HG03460 (cell line): ENCODE results near the gene PPP2R2D.

Source experiments
- ATAC-seq: cut with Tn5 transposase; IDR thresholded peaks from one replicate; pipeline ENCODE4 v1.9.1; 2021; ENCODE audit not compliant: unreplicated experiment

Gene PPP2R2D

DNA sequence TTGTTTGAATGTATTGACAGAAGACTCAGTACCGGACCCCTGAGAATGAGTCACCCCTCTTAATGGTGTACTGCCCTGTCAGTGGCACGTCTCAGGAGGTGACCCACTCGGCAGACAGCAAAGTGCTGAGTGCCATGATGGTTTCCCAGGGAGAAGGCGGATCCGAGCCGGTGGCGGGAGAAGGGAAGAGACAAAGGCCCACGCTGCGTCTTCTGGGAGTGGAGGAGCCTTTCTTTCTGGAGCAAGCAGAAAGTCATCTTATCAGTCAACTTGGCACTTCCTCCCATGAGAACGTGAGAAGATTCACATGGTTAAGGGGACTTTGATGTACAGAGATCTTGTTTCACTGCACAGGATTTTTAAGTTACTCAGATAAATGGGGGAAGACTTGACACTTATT, 14.6 kb upstream of the PPP2R2D start:
- ATAC-seq, result no peak

DNA sequence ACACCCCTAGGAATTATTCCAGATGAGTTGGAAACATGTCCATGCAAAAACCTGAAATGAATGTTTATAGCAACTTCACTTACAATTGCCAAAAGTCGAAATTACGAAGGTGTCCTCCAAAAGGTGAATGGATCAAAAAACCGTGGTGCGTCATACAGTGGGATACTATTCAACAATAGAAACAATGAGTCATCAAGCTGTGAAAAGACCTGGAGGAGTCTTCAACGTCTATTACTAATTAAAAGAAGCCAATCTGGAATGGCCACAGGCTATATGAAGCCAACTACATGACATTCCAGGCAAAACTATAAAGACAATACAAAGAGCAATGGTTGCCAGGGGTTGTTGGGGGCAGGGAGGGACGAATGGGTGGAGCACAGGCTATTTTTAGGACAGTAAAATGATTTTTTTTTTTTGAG, 12.6 kb upstream of the PPP2R2D start:
- ATAC-seq, result no peak

GRCh38 chr10:131889755-131890154, 11.1 kb upstream of the PPP2R2D start:
- no peak for ATAC-seq

DNA sequence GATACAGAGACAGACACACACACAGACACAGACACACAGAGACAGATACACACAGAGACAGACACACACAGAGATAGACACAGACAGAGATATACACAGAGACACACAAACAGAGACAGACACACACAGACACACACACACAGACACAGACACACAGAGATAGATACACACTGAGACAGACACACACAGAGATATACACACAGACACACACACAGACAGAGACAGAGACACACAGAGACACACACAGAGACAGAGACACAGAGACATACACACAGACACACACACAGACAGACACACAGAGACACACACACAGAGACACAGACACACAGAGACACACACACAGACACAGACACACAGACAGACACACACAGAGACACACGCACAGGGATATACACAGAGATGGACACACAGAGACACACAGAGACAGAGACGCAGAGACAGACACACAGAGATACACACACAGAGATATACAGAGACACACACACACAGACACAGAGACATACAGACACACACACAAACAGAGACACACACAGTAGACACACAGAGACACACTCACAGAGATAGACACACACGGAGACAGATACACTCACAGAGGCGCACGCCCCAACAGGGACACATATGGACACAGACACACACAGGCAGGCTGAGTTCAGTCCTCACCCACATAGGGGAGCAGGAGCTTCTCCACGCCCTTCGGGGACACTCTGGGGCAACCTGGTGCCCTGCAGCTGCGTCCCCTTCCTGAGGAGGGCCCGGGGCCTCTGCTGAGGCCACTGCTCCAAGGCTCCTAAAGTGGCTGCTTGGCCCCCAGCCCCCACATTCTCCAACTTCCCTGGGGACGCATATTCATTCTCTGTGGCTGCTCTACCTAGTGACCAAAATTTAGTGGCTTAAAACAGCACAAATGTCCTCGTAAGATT, 10.3 kb upstream of the PPP2R2D start:
- ATAC-seq, result no peak

GRCh38 chr10:131891196-131891928, 9.4 kb upstream of the PPP2R2D start:
- no peak for ATAC-seq

GRCh38 chr10:131891929-131892805, 8.6 kb upstream of the PPP2R2D start:
- no peak for ATAC-seq

DNA sequence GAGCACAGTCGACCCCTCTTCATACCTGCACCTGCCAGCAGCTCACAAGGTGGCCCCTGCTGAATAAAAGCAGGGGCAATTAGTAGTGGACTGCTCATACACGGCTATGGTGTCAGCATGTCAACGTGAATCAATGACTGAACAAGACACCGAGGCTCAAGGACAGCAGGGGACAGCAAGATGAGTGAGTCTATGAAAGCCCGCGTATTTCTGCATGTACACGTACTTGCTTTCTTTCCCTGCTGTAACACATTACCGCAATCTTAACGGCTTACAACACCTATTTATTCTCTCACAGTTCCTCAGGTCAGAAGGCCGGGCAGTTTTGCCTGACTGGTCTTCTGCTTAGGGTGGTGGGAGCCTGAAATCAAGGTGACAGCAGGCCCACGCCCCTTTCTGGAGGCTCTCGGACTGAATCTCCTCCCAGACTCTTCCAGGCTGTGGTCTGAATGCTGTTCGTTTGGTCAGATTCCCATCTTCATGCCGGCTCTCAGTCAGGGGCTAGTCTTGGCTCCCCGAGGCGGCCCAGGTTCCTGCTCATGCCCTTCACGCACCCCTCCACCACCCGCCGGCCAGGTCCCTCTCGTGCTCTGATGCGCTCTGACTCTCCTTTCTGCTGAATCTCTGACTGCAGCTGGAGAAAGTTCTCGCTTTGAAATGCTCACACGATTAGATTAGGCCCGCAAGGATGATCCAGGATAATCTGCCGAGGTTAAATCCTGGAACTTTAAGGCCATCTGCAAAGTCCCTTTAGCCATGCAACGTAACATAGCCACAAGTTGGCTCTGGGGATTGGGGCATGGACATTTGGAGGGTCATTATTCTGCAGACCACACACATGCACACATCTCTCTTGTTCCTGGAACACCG, 7.8 kb upstream of the PPP2R2D start:
- no peak for ATAC-seq

GRCh38 chr10:131895116-131895515, 5.7 kb upstream of the PPP2R2D start:
- no peak for ATAC-seq

- ATAC-seq, result no peak
Measured at GRCh38 chr10:131896403-131896802, 4.4 kb upstream of the PPP2R2D start.

- no peak for ATAC-seq
Measured at GRCh38 chr10:131897297-131897899, 3.4 kb upstream of the PPP2R2D start.

DNA sequence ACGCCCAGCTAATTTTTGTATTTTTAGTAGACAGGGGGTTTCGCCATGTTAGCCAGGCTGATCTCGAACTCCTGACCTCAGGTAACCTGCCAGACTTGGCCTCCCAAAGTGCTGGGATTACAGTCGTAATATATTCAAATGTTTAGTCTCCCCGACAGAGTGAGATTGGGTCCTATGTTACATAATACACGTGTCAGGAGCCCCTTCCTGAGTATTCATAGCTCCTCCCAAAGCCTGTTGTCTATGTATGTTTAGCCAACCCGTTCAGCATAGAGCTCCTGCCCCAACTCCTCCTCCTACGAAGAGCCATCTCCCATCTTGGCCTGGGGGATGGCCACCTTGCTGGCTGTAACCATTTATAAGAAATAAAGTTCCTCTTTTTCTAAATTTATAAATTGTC, 2.7 kb upstream of the PPP2R2D start:
- no peak for ATAC-seq

GRCh38 chr10:131898713-131899112, 2.1 kb upstream of the PPP2R2D start:
- no peak for ATAC-seq

DNA sequence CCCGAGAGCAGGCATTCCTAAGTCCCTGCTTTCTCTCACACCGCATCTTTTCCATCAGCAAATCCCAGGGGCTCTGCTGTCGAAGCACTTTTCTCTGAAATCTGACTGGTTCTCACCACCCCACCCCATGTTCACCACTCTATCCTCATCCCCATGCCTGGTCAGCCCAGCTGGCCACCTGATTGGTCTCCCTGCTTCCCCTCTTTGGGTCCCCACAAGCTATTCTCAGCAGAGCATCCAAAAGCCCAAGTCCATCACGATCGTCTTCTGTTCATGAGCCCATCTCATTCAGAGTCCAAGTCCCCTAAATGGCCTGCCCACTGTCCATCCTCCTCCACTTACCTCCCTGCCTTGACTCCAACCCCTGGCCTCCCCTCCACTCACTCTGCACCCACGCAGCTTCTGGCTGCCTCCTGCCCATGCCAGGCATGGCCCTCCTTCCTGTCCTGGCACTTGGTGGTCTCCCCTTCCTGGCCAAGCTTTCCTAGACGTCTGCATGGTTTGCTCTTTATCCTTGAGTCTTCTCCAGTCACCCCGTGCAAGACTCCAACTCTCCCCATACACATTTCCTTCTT, 1.6 kb upstream of the PPP2R2D start:
- ATAC-seq, result no peak

- no peak for ATAC-seq
Measured at GRCh38 chr10:131899695-131900349, 986 bp upstream of the PPP2R2D start.

- peak; percentile 24 for ATAC-seq
Measured at GRCh38 chr10:131901181-131901829, 497 bp downstream of the PPP2R2D start.

GRCh38 chr10:131902211-131902610, 1.4 kb downstream of the PPP2R2D start:
- no peak for ATAC-seq

GRCh38 chr10:131902691-131903090, 1.9 kb downstream of the PPP2R2D start:
- ATAC-seq, result no peak

DNA sequence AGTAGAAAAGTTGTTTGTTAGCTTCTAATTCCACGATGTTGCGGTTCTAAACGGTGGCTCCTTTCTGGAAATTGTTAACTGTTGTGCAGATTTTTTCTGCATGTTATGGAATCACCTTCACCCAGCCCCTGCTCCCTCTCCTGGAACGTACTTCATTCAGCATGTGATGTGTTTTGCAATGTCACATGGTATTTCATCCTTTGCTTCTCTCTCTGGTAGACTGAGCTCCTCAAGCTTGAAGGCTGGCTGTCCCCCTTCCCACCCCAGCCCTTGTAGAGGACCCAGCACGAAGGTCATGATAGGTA, 4.4 kb downstream of the PPP2R2D start:
- ATAC-seq, result no peak
